WTC11 (cell line): Measurements from ENCODE around the gene GEMIN7. TPM values are rescaled to one million over a fixed set of nuclear protein-coding genes. Genes with fewer than 3 reads are reported as not detected.

Experiments used
- ATAC-seq: fragments of 200-7000 bp; cut with Tn5 transposase; 2 replicates; pipeline ENCODE4 v1.10.0; 2021; ENCODE audit warnings: mild to moderate bottlenecking, moderate library complexity
- CTCF ChIA-PET: fragments of 300-600 bp; sonication (Branson Sonifier 250); formaldehyde crosslinking; loops from one replicate; lab custom pipeline; 2021; ENCODE audit warnings: antibody characterized with exemption; lab: Charles Lee
- POLR2A ChIA-PET: fragments of 350-600 bp; sonication (Branson Sonifier 250); formaldehyde crosslinking; loops from one replicate; lab custom pipeline; 2021; ENCODE audit warnings: antibody characterized with exemption; lab: Charles Lee
- DNase-seq: peaks from one replicate; pipeline ENCODE4 v3.0.0; 2021; ENCODE audit warnings: low spot score
- H3K27ac Mint-ChIP-seq: 2 replicates; pipeline ENCODE4 v1.8.0; 2021; ENCODE audit warnings: mixed read lengths
- H3K27me3 Mint-ChIP-seq: 2 replicates; pipeline ENCODE4 v1.8.0; 2021; ENCODE audit warnings: low read depth, mild to moderate bottlenecking, moderate library complexity, mixed read lengths
- H3K36me3 Mint-ChIP-seq: 2 replicates; pipeline ENCODE4 v1.8.0; 2021; ENCODE audit warnings: mixed read lengths
- H3K4me1 Mint-ChIP-seq: 2 replicates; pipeline ENCODE4 v1.8.0; 2022; ENCODE audit warnings: mixed read lengths
- H3K4me3 Mint-ChIP-seq: 2 replicates; pipeline ENCODE4 v1.8.0; 2021; ENCODE audit warnings: mild to moderate bottlenecking, moderate library complexity, mixed read lengths
- H3K9me3 Mint-ChIP-seq: 2 replicates; pipeline ENCODE4 v1.8.0; 2021; ENCODE audit warnings: mixed read lengths
- CBFB ChIP-seq: sonication (generic); formaldehyde crosslinking; IDR thresholded peaks from 2 replicates; pipeline ENCODE4 v1.8.1; 2022; ENCODE audit warnings: mild to moderate bottlenecking, low read depth, missing genetic modification reagents
- ESRRA ChIP-seq: sonication (generic); formaldehyde crosslinking; IDR thresholded peaks from 2 replicates; pipeline ENCODE4 v1.8.1; 2022; ENCODE audit warnings: mild to moderate bottlenecking, missing genetic modification reagents, borderline replicate concordance
- FOXK1 ChIP-seq: sonication (generic); formaldehyde crosslinking; IDR thresholded peaks from 2 replicates; pipeline ENCODE4 v1.8.0; 2022; ENCODE audit warnings: mild to moderate bottlenecking, moderate library complexity, missing genetic modification reagents
- KAT7 ChIP-seq: sonication (generic); formaldehyde crosslinking; IDR thresholded peaks from 2 replicates; pipeline ENCODE4 v1.8.1; 2023; ENCODE audit warnings: missing genetic modification reagents, mild to moderate bottlenecking, borderline replicate concordance
- MAX ChIP-seq: sonication (generic); formaldehyde crosslinking; IDR thresholded peaks from 2 replicates; pipeline ENCODE4 v1.8.0; 2022; ENCODE audit warnings: mild to moderate bottlenecking, missing genetic modification reagents
- MXD4 ChIP-seq: fragments of 250-450 bp; sonication (Bioruptor Pico); IDR thresholded peaks from 2 replicates; pipeline ENCODE4 v1.8.0; 2021; ENCODE audit warnings: mild to moderate bottlenecking, moderate library complexity, borderline replicate concordance
- NR1H2 ChIP-seq: sonication (generic); formaldehyde crosslinking; IDR thresholded peaks from 2 replicates; pipeline ENCODE4 v1.9.0; 2021; ENCODE audit warnings: mild to moderate bottlenecking, moderate library complexity, missing genetic modification reagents
- NR3C1 ChIP-seq: sonication (generic); formaldehyde crosslinking; conservative IDR thresholded peaks from 2 replicates; pipeline ENCODE4 v1.8.1; 2023; ENCODE audit warnings: low read depth, mild to moderate bottlenecking, missing genetic modification reagents
- PRDM15 ChIP-seq: sonication (generic); formaldehyde crosslinking; IDR thresholded peaks from 2 replicates; pipeline ENCODE4 v1.8.0; 2022; ENCODE audit warnings: missing genetic modification reagents
- PREB ChIP-seq: sonication (generic); formaldehyde crosslinking; IDR thresholded peaks from 2 replicates; pipeline ENCODE4 v1.8.1; 2022; ENCODE audit warnings: mild to moderate bottlenecking, missing genetic modification reagents, moderate library complexity, borderline replicate concordance
- TCF7 ChIP-seq: sonication (generic); formaldehyde crosslinking; IDR thresholded peaks from 2 replicates; pipeline ENCODE4 v1.8.0; 2022; ENCODE audit warnings: mild to moderate bottlenecking, low read depth, missing genetic modification reagents, moderate library complexity
- ZNF512 ChIP-seq: sonication (generic); formaldehyde crosslinking; IDR thresholded peaks from 2 replicates; pipeline ENCODE4 v1.8.1; 2022; ENCODE audit warnings: missing genetic modification reagents, borderline replicate concordance
- total RNA-seq: library from RNA; stranded (reverse); gene quantifications from 3 replicates; pipeline ENCODE4 v1.2.3, GENCODE V29; 2021
- TF ChIP-seq, protein P1 (sequence below): fragments of 250-450 bp; sonication (Bioruptor Pico); IDR thresholded peaks from 2 replicates; pipeline ENCODE4 v1.8.0; 2021; ENCODE audit warnings: mild to moderate bottlenecking
- TF ChIP-seq, protein P2 (sequence below): sonication (generic); formaldehyde crosslinking; IDR thresholded peaks from 2 replicates; pipeline ENCODE4 v1.8.1; 2023; ENCODE audit warnings: mild to moderate bottlenecking, missing genetic modification reagents

The GEMIN7 gene
- total RNA-seq, 1 experiment from 2014 or later: 55.0 TPM

GRCh38 chr19:45103508-45104319 is 24.7 kb downstream of the GEMIN7 start:
- peaks cover 37% of the 10 kb centered on the region for H3K4me1 Mint-ChIP-seq
- H3K27me3 Mint-ChIP-seq: no peaks in the 10 kb centered on the region
- H3K4me3 Mint-ChIP-seq: no peak overlapping the region
- ChIA-PET POLR2A (interaction anchor here (1.3 to 1.6 kb wide), 2 partner anchors 11 to 12 kb away, joined by 3 to 6 read pairs; partner anchors contain the start of gene PPP1R37), CTCF (interaction anchor here (0.6 to 3.0 kb wide), 8 partner anchors 9 to 61 kb away, joined by 3 to 11 read pairs (median 4); partner anchors contain the start of genes GEMIN7 and PPP1R37)
- peak overlapping the region; percentile 69; the same call in 1 of the 2 replicates for H3K27ac Mint-ChIP-seq
- TF ChIP-seq NR3C1 (CRISPR knock-in tag) (no peak), MAX (CRISPR knock-in tag) (no peak), ESRRA (CRISPR knock-in tag) (no peak), ZNF512 (CRISPR knock-in tag) (no peak), KAT7 (CRISPR knock-in tag) (no peak), PRDM15 (CRISPR knock-in tag) (no peak), MXD4 (CRISPR knock-in tag) (no peak), FOXK1 (CRISPR knock-in tag) (no peak), TCF7 (CRISPR knock-in tag) (no peak), PREB (no peak), NR1H2 (CRISPR knock-in tag) (no peak), CBFB (CRISPR knock-in tag) (no peak)
- TF ChIP-seq, protein P1, sequence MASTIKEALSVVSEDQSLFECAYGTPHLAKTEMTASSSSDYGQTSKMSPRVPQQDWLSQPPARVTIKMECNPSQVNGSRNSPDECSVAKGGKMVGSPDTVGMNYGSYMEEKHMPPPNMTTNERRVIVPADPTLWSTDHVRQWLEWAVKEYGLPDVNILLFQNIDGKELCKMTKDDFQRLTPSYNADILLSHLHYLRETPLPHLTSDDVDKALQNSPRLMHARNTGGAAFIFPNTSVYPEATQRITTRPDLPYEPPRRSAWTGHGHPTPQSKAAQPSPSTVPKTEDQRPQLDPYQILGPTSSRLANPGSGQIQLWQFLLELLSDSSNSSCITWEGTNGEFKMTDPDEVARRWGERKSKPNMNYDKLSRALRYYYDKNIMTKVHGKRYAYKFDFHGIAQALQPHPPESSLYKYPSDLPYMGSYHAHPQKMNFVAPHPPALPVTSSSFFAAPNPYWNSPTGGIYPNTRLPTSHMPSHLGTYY (CRISPR knock-in tag): no peak
- TF ChIP-seq, protein P2, sequence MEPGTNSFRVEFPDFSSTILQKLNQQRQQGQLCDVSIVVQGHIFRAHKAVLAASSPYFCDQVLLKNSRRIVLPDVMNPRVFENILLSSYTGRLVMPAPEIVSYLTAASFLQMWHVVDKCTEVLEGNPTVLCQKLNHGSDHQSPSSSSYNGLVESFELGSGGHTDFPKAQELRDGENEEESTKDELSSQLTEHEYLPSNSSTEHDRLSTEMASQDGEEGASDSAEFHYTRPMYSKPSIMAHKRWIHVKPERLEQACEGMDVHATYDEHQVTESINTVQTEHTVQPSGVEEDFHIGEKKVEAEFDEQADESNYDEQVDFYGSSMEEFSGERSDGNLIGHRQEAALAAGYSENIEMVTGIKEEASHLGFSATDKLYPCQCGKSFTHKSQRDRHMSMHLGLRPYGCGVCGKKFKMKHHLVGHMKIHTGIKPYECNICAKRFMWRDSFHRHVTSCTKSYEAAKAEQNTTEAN (CRISPR knock-in tag): no peak
- no peak for DNase-seq
- H3K36me3 Mint-ChIP-seq: no peaks in the 10 kb centered on the region
- peak; percentile 26 for ATAC-seq
- H3K9me3 Mint-ChIP-seq: no peaks in the 10 kb centered on the region
